ENCODE data around the gene GRIP2.
A peak's percentile ranks its signal among the peaks of the same experiment; 100 is the strongest.

Gene GRIP2

DNA sequence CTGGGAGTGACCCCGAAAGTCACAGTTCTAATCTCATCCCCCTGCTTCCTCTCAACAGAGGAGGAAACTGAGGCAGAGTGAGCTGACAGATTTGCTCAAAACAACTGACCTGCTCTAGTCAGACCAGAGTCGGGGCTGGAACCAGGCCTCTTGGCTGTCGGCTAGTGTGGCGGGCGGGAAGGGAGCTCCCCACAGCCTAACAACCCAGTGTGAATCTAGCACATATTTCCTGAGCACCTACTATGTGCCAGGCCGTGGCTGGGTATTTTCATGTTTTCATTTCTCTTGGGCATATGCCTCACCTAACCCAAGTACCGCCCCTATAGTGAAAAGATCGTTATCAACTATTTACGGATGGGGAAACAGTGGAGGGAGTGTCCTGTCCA is 27.2 kb downstream of the GRIP2 start:
- no peak overlapping the region for H3K4me3 ChIP-seq (ENCODE audit: control insufficient read depth, low read depth, low read length)
- TF ChIP-seq, protein P1, sequence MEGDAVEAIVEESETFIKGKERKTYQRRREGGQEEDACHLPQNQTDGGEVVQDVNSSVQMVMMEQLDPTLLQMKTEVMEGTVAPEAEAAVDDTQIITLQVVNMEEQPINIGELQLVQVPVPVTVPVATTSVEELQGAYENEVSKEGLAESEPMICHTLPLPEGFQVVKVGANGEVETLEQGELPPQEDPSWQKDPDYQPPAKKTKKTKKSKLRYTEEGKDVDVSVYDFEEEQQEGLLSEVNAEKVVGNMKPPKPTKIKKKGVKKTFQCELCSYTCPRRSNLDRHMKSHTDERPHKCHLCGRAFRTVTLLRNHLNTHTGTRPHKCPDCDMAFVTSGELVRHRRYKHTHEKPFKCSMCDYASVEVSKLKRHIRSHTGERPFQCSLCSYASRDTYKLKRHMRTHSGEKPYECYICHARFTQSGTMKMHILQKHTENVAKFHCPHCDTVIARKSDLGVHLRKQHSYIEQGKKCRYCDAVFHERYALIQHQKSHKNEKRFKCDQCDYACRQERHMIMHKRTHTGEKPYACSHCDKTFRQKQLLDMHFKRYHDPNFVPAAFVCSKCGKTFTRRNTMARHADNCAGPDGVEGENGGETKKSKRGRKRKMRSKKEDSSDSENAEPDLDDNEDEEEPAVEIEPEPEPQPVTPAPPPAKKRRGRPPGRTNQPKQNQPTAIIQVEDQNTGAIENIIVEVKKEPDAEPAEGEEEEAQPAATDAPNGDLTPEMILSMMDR (IDR thresholded peaks at IDR 0.05; ENCODE audit: control insufficient read depth, insufficient read depth, low read depth, low read length, missing control alignments) = no peak
- DNase-seq (ENCODE audit: low read depth) = no peak

DNA sequence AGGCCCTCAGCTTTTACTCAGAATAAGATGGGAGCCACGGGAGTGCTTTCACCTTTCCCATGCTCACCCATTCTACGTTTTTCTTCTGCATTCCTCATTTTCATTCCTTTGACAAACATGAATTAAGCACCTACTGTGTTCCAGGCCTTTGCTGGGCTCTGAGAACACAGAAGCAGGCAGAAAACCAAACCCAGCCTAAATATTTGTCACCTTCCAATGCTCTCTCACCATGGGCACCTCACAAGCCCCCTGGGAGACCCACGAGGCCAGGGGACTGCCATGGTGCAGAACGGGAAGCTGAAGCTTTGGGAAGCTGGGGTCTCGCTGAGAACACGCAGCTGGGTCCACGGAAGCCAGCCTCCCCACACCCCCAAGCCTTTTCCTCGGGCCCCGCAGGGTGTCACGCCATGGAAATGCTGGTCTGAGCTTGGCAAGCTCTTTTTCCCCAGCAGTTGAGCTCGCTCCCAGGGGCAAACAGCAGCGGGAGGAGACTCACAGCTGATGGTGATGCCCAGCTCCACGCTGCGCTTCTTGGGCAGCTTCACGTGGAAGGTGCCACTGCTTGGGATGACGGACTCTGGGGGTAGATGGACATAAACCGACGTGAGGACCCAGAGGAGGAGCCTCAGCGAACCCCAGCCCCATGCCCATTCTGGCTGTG is 27.7 kb downstream of the GRIP2 start:
- H3K4me3 ChIP-seq (ENCODE audit: control insufficient read depth, low read depth, low read length) = no peak overlapping the region
- TF ChIP-seq, protein P1 (IDR thresholded peaks at IDR 0.05; ENCODE audit: control insufficient read depth, insufficient read depth, low read depth, low read length, missing control alignments) = no peak
- no peak for DNase-seq (ENCODE audit: low read depth)

DNA sequence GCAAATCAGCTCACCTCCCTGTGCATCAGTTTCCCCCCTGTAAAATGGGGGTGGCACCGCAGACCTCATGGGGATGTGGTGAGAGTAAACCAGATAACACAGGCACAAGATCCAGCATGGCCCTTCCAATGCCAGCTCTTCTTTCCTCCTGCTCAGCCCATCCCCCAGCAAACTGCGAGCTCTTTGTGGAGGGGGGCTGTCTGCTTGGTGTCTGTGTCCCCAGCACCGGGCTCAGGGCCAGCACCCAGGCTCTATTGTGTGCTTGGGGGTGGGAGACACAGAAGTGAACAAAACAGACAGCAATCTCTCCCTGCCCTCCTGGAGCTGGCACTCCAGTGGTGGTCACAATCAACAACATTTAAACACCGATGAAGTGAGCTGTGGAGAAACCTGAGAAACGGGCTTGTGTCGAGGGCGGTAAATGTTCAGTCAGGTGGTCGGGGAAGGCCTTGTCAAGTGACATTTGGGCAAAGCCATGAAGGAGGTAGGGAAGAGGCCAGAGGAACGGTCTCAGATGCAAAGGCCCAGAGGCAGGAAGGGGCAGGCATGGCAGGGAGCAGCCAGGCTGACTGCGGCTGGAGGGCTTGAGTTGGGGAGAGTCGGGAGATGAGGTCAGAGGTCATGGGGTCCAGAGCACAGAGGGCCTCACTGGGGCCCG is 28.4 kb downstream of the GRIP2 start:
- no peak overlapping the region for H3K4me3 ChIP-seq (ENCODE audit: control insufficient read depth, low read depth, low read length)
- DNase-seq (ENCODE audit: low read depth) = no peak
- TF ChIP-seq, protein P1 (IDR thresholded peaks at IDR 0.05; ENCODE audit: control insufficient read depth, insufficient read depth, low read depth, low read length, missing control alignments) = no peak

DNA sequence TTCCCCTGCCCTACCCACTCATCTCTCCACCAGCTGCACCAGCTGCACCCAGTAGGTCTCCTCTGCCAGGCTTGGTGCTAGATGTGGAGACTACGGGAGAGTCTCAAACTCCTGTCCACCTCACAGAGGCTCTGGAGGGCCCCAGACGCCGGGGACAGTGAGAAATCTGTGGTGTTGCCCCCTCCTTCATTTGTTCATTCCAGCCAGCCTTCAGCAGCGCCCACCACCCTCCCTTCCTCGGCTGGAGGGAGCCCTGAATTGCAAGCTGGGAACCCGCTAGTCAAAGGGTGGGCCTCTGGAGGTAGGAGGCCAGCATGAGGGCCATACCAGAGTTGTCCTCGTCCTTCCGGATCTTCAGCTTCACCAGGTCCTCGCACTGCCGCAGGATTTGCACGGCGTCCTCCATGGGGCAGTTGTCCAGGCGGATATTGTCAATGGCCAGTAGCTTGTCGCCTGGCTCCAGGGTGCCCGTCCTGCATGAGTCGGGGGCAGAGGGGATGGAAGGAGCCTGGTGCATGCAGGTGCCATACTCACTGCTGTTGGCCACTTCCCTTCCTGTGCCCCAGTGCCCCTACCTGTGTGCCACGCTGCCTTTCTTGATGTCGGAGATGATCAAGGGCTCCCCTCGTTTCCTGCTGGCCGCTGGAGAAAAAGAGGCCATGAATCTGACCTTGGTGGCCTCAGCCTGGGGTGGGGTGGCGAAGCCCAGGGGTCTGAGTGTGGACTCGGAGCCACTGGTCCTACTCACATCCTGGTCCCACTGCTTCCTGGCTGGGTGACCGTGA is 29.1 kb downstream of the GRIP2 start:
- H3K4me3 ChIP-seq (ENCODE audit: control insufficient read depth, low read depth, low read length) = no peak overlapping the region
- TF ChIP-seq, protein P1 (IDR thresholded peaks at IDR 0.05; ENCODE audit: control insufficient read depth, insufficient read depth, low read depth, low read length, missing control alignments) = no peak
- no peak for DNase-seq (ENCODE audit: low read depth)

DNA sequence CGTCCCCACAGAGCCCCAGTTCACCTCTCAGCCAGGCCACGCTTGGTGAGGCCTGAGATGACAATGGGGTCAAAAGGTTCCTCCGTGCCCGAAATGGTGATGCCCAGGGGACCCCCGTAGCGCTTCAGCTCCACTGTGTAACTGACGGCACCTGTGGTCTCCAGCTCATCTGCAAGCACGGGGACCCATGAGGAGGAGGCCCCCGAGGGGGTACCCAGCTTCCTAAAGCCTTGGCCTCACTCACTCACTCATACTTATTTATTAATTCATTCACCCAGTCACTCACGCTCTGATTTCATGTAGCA is 30.4 kb downstream of the GRIP2 start:
- DNase-seq (ENCODE audit: low read depth) = no peak
- H3K4me3 ChIP-seq (ENCODE audit: control insufficient read depth, low read depth, low read length) = no peak overlapping the region
- TF ChIP-seq, protein P1 (IDR thresholded peaks at IDR 0.05; ENCODE audit: control insufficient read depth, insufficient read depth, low read depth, low read length, missing control alignments) = no peak

DNA sequence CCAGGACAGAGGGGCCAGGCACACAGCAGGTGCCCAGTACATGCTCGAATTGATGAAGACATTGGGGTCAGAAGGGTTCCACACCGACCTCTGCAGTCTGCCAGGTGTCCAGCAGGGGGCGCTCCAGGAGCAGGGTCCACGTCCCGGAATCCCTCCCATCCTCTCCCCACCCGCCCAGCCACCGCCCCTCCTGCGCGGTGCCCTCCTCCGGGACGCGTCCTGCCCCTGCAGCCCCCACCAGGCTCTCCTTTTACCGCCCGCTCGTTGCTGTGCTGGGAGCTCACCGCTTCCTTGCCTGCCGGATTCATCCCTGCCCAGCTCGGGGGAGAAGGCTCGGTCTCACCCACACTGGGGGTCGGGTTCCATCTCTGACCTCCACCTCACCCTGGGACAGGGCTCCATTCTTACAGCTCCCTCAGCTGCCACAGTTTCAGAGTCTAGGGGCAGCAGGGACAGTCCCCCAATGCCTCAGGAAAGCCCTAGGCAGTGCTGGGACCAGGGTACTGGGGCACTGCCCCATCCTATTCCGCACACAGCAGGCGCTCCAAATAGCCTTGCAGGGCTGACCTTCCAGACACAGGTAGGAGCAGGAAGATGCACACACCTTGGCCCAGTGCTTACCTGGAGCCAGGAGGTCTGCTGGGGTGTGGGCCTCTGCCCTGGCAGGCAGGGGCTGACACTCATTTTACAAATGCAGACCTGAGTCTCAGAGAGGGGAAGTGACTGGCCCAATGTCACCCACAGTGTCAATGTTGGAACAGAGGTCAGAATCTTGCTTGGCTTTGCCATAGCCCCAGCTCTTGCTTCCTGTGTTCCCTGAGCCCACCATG is 31.0 kb downstream of the GRIP2 start:
- TF ChIP-seq, protein P1 (IDR thresholded peaks at IDR 0.05; ENCODE audit: control insufficient read depth, insufficient read depth, low read depth, low read length, missing control alignments) = peak; percentile 89
- DNase-seq (ENCODE audit: low read depth) = no peak
- H3K4me3 ChIP-seq (ENCODE audit: control insufficient read depth, low read depth, low read length) = no peak overlapping the region

All from AG09309 (cell line).